Endothelial cell of hepatic sinusoid (primary cell): ENCODE measurements around the gene DSTYK.
"Not testable (repeated sequence)": the region's sequence is repeated elsewhere in the genome, so short reads cannot be mapped to it uniquely, and the experiment has no call there.

Experiments used
- in situ Hi-C: cut with HindIII; loops from 2 replicates; pipeline ENCODE4 v1.10.0; 2017; ENCODE audit warnings: low sequenced_read_pairs

The DSTYK gene

DNA sequence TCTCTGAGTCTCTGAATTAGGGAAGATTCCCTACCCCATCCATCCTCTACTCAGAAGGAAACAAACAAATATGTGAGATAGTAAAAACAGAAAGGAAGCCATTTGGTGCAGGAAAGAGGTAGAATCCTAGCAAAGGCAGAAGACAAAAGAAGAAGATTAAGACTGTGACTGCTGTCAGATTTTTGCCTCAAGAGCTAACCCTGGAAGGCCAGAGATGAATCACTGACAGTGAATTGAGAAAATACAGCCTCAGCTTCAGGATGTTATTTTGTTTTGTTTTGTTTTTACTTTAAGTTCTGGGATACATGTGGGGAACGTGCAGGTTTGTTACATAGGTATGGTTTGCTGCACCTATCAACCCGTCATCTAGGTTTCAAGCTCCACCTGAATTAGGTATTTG lies 31.7 kb downstream of the DSTYK start:
- in situ Hi-C loops, result no loop called here

DNA sequence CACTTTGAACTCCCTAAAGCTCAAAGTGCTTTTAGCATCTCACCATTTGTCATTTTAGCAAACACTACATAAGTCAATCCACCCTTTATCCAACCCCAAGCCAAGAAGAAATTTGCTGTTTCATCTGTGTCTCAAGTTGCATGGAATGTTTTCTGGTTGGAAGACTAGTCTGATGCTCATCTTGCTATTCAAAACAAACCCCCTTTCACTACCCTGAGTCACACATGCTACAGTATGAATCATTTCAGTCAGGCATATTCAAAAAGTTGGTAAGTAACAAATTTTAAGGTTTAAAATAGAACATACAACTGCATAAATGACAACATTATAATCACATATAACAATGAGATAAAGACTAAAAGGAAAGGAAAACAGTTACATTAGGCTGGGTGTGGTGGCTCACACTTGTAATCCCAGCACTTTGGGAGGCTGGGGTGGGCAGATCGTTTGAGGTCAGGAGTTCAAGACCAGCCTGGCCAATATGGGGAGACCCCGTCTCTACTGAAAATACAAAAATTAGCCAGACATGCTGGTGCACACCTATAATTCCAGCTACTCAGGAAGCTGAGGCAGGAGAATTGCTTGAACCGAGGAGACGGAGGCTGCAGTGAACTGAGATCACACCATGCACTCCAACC lies 38.7 kb downstream of the DSTYK start:
- in situ Hi-C loops, result no loop called here

DNA sequence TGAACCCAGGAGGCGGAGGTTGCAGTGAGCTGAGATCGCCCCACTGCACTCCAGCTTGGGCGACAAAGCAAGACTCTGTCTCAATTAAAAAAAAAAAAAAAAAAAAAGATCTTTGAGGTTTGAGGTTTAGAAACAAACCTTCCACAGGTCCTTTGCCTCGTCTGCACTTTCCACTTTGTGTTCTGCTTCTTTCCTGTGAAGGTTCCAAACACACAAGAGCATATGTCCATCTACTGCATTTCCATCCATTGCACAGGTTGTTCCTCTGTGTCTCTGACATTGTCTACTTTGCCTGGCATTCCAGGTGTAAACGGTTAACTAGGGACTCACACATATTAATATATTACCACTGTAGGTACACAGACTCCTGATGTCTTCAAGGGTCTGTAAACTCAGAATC lies 40.1 kb downstream of the DSTYK start:
- in situ Hi-C loops, result no loop called here

DNA sequence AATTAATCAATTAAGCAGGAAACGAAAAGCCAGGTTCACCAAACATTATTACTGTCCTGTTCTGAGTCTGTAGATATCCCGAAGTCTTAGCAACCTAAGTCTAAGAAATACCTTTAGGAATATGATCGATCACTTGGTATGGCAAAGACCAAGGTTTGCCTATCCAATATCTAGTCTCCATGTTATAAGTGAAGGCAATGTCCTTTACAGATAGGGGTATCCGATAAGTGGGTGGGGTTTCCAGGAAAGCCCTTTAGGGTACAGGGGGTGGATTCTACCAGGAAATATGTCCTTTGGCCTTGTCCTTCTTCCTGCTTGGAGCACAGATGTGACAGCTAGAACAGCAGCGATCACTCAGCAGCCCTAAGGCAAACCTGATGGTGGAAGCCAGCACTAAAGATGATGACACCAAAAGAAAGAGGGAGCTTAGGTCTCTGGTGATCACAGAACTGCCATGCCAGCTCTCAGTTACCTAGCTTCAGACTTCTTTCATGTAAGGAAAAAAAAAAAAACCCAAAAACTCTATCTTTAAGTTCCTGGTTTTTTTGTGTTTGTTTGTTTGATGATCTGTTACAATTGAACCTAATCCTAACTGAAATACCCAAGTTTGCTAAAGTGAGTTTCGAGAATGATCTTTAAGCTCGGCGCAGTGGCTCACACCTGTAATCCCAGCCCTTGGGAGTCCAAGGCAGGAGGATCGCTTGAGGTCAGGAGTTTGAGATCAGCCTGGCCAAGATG lies 40.8 kb downstream of the DSTYK start:
- in situ Hi-C loops, result no loop called here

DNA sequence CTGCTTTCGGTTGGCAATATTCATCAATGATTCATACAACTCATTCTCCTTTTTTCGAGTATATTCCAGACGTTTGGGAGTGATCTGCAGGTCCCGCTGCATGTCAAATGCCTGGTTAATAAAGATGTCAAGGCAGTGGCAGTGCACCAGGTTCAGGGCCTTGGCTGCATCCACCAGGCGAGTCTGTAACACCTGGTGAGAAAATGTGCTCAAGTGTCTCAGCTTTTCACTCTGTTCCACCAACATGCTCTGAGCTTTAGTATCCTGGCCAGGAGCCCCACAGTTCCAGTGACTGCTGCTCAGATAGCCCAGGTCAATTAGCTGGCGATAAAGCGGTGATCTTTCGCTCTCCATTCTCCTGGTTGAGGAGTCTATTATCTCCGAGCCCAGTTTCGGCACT lies 42.3 kb downstream of the DSTYK start:
- in situ Hi-C loops, result no loop called here

DNA sequence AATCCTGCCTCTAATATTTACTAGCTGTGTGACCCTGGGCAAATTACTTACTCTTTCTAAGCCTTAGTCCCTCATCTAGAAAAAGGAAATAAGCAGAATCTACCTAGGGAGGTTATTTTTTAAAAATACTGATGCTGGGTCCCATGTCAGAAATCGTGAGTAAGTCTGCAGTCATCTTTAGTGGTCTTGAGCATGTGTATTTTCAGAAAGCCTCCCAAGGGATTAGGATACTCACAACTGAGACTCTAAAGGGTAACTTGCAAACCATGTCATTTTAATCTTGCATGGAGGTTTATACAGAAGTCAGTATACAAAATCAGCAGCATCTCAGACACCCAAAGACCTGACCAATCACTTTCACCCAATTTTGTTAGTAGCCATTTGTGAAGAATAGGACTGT lies 43.2 kb downstream of the DSTYK start:
- in situ Hi-C loops, result no loop called here

DNA sequence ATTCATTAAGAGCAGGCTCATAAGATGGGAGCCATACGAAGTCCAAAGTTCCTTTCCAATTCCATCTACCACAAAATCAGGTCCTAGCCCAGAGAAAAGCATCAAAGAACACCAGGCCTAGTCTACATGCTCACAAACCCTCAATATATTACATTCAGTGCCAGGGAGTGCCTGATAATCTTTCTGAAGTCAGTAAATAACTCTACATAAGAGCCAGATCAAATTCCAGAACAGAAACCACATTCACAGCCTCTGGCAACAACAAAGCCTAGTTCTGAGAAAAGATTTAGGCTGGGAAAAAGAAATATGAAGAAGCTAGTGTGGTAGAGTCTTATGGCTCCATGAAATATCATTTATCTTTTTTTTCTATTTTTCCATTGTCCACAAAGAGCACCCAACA lies 49.2 kb downstream of the DSTYK start:
- in situ Hi-C loops, result no loop called here

DNA sequence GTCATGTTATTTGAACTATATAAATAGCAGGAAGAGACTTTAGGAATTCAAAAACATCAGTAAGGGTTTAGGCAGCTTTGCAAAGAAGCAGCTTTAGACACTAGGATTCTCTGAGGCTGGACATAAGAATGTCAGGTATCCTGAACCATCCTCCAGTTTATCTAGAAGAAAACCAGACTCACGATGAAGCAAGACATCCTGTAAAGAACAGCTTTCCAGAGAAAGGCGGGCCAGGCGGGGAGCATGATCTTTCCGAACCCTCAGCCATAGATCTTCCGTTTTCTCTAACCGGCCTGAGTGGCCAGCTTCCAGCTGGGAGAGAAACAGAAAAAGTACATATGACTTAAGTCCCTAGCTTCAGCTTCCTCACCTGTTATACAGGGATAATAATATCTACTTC lies 50.4 kb downstream of the DSTYK start:
- in situ Hi-C loops, result no loop called here

DNA sequence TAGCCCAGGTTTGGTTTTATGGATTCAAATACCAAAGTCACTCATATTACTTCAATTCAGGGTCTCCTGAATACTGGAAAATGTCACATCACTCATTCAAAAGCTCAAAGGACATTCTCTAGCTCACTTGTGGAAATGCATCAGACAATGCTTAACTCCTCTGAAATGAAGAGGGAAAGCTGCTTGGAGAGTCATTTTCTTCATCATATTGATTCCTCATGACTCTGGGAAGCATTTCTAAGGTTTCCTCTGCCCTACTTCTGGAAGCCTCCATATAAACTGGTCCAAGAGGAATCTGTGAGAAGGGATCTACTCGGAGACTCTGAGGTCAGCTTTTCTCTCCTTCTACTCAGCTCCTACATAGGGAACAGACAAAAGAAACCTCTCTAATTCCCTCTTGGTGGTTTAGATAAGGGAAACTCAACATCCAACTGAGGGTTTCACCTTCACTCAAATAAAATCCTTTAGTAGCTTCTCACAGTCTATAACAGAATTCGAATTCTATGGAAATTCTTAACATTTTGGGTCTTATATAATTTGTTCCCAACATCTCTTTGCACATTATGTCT lies 53.4 kb downstream of the DSTYK start:
- in situ Hi-C loops, result no loop called here

DNA sequence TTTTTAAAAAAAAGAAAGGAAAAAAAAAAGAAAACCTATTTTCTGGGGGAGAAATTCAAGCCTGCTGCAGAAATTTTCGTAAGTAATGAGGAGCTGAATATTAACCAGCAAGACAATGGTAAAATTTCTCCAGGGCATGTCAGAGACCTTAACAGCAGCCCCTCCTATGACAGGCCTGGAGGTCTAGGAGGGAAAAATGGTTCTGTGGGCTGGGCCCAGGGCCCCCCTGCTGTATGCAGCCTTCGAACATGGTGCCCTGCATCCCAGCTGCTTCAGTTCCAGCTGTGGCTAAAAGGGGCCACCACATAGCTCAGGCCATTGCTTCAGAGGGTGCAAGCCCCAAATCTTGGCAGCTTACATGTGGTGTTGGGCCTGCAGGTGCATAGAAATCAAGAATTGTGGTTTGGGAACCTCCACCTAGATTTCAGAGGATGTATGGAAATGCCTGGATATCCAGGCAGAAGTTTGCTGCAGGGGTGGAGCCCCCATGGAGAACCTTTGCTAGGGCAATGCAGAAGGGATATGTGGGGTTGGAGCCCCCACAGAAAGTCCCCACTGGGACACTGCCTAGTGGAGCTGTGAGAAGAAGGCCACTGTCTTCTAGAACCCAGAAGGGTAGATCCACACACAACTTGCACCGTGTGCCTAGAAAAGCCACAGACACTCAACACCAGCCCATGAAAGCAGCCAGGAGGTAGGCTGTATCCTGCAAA lies 55.7 kb downstream of the DSTYK start:
- in situ Hi-C loops, result not testable (repeated sequence)

DNA sequence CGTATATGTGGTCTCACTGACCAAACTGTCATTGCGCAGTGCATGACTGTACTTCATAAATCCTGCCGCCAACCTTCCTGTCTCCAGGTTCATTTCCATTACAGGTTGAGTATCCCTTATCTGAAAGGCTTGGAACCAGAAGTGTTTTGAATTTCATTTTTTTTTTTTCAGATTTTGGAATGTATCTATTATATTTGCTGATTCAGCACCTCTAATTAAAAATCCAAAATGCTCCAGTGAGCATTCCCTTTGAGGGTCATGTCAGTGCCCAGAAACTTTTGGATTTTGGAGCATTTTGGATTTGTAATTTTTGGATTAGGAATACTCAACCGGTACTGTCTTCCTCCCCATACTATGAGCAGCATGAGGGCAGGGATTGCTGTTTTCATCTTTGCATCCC lies 59.0 kb downstream of the DSTYK start:
- in situ Hi-C loops, result no loop called here

DNA sequence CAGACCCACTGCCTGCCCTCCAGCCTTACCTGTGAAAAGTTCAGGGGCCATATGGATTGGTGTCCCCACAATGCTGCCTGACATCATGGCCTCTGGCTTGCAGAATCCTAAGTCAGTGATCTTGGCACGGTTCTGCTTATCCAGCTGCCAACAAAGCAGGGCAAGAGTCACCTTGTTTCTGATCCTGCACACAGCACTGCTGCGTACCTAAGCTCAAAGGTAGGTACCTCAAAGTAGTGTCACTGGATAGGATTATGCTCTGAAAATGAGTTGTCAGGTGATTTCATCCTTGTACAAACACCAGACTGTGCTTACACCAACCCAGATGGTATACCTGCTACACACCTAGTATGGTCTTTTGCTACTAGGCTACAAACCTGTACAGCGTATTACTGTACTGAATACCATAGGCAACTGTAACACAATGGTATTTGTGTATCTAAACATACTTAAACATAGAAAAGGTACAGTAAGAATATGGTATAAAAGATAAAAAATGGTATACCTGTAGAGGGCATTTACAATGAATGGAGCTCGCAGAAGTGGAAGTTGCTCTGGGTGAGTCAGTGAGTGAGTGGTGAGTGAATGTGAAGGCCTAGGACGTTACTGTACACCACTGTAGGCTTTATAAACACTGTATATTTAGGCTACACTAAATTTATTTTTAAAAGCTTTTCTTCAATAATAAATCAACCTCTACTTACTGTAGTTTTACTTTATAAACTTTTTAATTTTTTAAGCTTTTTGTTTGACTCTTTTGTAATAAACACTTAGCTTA lies 60.7 kb downstream of the DSTYK start:
- in situ Hi-C loops, result no loop called here

DNA sequence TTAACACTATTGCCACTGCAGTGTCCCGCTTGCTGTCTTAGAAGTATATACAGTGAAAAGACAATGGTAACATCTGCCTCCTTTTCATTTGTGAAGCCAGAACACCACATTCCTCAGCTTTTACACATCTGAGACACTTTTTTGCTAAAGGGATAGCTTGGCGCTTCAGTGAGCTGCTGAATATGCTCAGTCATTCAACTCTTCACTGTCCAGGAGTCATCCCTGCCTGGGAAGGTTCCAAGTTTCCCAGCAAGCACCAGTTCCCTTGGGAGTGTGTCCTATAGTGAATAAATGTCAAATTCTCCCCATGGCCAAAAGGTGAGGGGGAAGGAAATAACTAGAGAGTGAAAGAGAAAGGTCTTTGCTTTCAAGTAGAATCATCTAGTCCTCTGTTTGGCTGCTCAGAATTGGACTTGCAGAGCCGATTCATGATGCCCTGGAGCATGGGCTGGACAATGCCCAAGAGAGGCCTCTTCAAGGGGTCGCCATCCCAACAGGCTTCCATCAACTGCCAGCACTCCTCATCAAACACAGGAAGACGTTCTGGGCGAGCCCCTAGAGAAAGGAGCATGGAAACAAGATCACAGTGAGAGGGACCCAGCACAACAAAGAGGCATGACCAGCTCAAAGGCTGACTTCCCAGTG lies 64.2 kb downstream of the DSTYK start:
- in situ Hi-C loops, result no loop called here

DNA sequence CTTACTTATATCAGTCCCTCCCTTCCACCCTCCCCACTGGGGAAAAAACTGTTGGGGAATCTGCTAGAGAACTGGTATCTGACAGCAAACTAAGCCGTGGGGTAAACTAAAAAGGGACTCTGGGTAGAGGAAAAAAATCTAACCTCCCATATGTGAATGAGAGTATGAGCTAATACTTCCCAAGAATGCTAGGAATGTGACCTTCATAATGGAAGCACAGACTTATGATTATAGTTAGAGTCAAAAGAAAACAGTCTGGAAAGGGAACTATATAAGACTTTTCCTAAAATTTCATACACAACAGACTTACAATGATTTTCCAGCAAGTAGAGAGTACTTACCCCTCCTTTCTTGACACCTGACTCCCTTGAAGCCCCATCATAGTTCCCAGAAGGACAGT lies 66.8 kb downstream of the DSTYK start:
- in situ Hi-C loops, result no loop called here

DNA sequence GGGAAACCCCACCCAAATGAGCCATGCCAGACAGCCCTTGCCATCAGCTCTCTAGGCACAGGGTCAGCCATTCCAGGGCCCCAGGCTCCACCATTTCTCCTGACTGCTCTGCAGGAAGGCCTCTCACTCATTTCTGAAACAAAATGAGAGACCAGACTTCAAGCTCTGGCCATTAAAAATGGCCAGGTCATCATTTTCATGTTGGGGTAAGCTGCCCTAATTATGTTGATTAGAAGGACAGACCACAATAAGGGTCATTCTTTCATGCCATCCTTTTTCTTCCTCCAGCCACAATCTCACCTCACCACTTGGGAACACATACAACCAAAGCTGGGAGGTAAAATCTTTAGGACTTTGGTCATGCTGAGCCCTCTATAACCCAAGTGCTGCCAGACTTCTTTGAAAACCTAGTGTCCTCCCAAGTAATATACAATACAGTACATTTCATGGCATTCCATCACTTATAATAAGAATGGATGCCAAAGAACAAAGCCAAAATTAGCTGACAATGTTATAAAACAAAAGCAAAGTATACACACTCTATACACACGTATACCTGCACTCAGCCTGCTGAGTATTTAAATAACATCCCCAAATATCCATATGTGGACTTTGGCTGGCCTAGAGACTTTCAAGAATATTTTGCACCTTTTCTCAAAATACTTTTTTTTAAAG lies 67.3 kb downstream of the DSTYK start:
- in situ Hi-C loops, result no loop called here

DNA sequence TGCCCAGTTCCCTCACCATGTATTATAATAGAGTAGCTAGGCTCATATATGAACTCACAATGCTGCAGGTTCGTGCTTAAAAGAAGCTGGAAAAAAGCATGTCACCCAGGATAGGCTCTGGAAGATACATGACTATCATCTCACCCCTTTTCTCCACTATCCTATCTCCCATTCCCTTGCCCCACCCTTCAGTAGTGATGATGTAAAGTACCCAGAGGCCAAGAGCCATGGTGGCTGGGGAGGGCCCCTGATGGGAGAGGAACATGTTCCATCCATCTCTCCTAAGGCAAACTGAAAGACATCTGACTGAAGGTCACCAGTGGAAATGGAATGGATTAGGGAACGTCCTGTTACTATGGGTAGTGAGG lies 69.4 kb downstream of the DSTYK start:
- in situ Hi-C loops, result no loop called here

DNA sequence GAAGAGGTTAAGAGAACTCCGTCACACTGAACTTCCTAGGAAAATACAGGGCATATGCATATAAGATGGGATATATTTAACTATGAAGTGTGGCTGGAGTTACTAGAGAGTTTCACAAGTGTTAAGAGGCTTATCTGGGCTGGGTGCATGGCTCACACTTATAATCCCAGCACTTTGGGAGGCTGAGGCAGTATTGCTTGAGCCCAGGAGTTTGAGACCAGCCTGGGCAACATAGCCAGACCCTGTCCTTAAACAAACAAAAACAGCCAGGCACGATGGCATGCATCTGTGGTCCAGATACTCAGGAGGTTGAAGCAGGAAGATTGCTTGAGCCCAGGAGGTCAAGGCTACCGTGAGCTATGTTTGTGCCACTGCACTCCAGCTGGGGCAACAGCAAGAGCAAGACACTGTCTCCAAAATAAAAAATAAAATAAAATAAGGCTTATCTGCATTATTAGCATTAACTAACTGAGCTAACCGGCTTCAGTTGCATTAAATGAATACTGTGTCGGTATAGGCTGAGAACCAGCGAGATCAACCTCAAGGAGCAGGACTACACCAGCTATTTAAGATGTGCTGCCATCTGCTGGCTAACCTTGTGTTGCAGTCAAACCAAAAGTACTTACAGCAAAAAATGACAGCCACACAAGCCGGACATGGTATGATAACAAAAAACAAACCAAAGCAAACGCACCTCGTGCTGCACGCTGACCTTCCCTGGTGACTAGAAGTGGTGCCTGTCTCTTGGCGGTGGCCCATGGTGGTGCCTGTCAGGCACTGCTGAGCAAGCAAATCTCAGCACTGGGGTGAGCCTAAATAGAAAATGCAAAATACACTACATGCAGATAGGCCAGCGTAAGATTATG lies 70.0 kb downstream of the DSTYK start:
- in situ Hi-C loops, result no loop called here

DNA sequence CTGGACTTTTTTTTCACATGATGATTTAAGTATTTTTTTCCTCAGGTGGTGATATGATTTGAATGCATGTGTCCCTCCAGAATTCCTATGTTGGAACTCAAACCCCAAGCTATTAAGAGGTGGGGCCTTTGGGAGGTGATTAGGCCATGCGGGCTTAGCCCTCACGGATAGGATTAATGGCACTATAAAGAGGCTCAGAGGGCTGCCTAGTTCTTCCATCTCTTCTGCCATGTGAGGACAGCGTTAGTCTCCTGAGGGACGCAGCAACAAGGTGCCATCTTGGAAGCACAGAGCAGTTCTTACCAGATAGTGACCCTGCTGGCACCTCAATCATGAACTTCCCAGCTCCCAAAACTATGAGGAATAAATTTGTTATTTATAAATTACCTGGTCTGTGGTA lies 71.4 kb downstream of the DSTYK start:
- in situ Hi-C loops, result no loop called here

DNA sequence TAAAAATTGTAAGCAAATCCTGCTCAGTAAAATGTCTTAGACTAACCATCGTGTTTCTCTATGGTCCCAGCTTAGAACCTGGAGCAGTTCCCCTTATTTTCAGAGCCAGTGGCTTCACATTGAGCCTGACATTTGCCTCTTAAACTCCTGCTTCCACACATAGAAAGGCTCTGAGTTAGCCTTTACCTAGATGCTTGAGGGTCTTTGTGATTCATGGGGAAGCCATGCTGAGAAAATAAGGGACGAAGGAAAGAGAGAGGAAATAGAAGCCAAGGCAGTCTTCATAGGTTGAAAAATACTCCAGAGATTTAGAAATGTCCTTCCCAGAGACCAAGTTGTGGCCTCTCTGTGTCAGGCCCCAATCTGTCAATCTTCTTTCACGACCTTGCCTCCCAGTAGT lies 73.6 kb downstream of the DSTYK start:
- in situ Hi-C loops, result no loop called here
